ENCODE data around the gene CFAP161. TPM values are rescaled to one million over a fixed set of nuclear protein-coding genes. Genes with fewer than 3 reads are reported as not detected.

The CFAP161 gene
- total and polyA plus RNA-seq, 2 experiments from 2014 or later: 0.13 TPM; not detected in 1

GRCh38 chr15:81184188-81184587 is 50.1 kb downstream of the CFAP161 start (continued):
- TF ChIP-seq CTCF (conservative IDR thresholded peaks at IDR 0.05; ENCODE audit: low read depth in 2 of 2) (no peak), CREB1 (CRISPR knock-in tag; IDR thresholded peaks at IDR 0.05; ENCODE audit: low read depth) (no peak)

- H3K36me3 ChIP-seq (ENCODE audit: insufficient read depth): no peaks in the 10 kb centered on the region
- Mint-ChIP-seq H3K27me3 (ENCODE audit: insufficient read depth, low read depth, poor library complexity) (peaks cover 6% of the 10 kb centered on the region), H3K36me3 (ENCODE audit: low read depth) (no peaks in the 10 kb centered on the region), H3K9me3 (no peaks in the 10 kb centered on the region), H3K27ac (no peak overlapping the region), H3K4me3 (no peak overlapping the region), H3K4me1 (peaks cover 14% of the 10 kb centered on the region; the same call in 2 of the 3 replicates)
- ATAC-seq: no peak
- H3K27ac ChIP-seq (ENCODE audit: low read depth): no peak overlapping the region
- H3K79me2 ChIP-seq (replicated peaks; ENCODE audit: insufficient read depth): no peaks in the 10 kb centered on the region
- H3F3A ChIP-seq (replicated peaks; ENCODE audit: low read depth): no peaks in the 10 kb centered on the region
- DNase-seq (ENCODE audit: low spot score): no peak
- H3K4me3 ChIP-seq: no peak overlapping the region
- TF ChIP-seq STAT1 (IDR thresholded peaks at IDR 0.05; ENCODE audit: unreplicated experiment): no peak
- TF ChIP-seq REST (IDR thresholded peaks at IDR 0.05; ENCODE audit: unreplicated experiment): no peak
- no peak for TF ChIP-seq EZH2 (IDR thresholded peaks at IDR 0.05; ENCODE audit: low read depth, unreplicated experiment)
- no peak for TF ChIP-seq JUNB (IDR thresholded peaks at IDR 0.05; ENCODE audit: unreplicated experiment)
- H4K20me1 ChIP-seq (replicated peaks; ENCODE audit: insufficient read depth): no peaks in the 10 kb centered on the region
- H3K9me2 ChIP-seq (ENCODE audit: insufficient read depth): no peaks in the 10 kb centered on the region
- no peak overlapping the region for H3K4me2 ChIP-seq
- H3K4me1 ChIP-seq (ENCODE audit: insufficient read depth): no peaks in the 10 kb centered on the region
- H2AFZ ChIP-seq: no peak overlapping the region
- no peaks in the 10 kb centered on the region for H3K27me3 ChIP-seq (ENCODE audit: insufficient read depth)
These were observed 51.7 kb downstream of the CFAP161 start for GRCh38 chr15:81185631-81186295.

GRCh38 chr15:81188354-81188753 is 54.3 kb downstream of the CFAP161 start:
- Histone ChIP-seq H3K36me3 (ENCODE audit: insufficient read depth) (no peaks in the 10 kb centered on the region), H3F3A (replicated peaks; ENCODE audit: low read depth) (no peaks in the 10 kb centered on the region), H3K79me2 (replicated peaks; ENCODE audit: insufficient read depth) (no peaks in the 10 kb centered on the region), H3K9me2 (ENCODE audit: insufficient read depth) (no peaks in the 10 kb centered on the region), H4K20me1 (replicated peaks; ENCODE audit: insufficient read depth) (no peaks in the 10 kb centered on the region), H2AFZ (no peak overlapping the region), H3K4me1 (ENCODE audit: insufficient read depth) (no peaks in the 10 kb centered on the region), H3K27ac (ENCODE audit: low read depth) (no peak overlapping the region), H3K27me3 (ENCODE audit: insufficient read depth) (no peaks in the 10 kb centered on the region), H3K4me2 (no peak overlapping the region), H3K4me3 (no peak overlapping the region)
- H3K36me3 Mint-ChIP-seq (ENCODE audit: low read depth): no peaks in the 10 kb centered on the region
- H3K9me3 Mint-ChIP-seq: no peaks in the 10 kb centered on the region
- DNase-seq (ENCODE audit: low spot score) (no peak), ATAC-seq (no peak)
- TF ChIP-seq CTCF (conservative IDR thresholded peaks at IDR 0.05; ENCODE audit: low read depth in 2 of 2) (no peak), ZNF114 (CRISPR knock-in tag; IDR thresholded peaks at IDR 0.05) (no peak), ZNF331 (CRISPR knock-in tag; IDR thresholded peaks at IDR 0.05; ENCODE audit: low read depth) (no peak), EZH2 (IDR thresholded peaks at IDR 0.05; ENCODE audit: low read depth, unreplicated experiment) (no peak), NANOG (IDR thresholded peaks at IDR 0.05; ENCODE audit: borderline replicate concordance) (no peak), REST (IDR thresholded peaks at IDR 0.05; ENCODE audit: unreplicated experiment) (no peak)
- H3K27me3 Mint-ChIP-seq (ENCODE audit: insufficient read depth, low read depth, poor library complexity): peaks cover 6% of the 10 kb centered on the region
- H3K4me3 Mint-ChIP-seq: no peak overlapping the region
- H3K27ac Mint-ChIP-seq: no peak overlapping the region
- no peaks in the 10 kb centered on the region for H3K4me1 Mint-ChIP-seq

Data from GM23338 (cell line).